Activated naive CD8-positive, alpha-beta T cell treated with anti-CD3 and anti-CD28 coated beads for 36 hours (primary cell): ENCODE data around the gene SPTBN5. TPM values are rescaled to one million over a fixed set of nuclear protein-coding genes. Genes with fewer than 3 reads are reported as not detected.
A peak's percentile ranks its signal among the peaks of the same experiment; 100 is the strongest.
"Not testable (repeated sequence)": the region's sequence is repeated elsewhere in the genome, so short reads cannot be mapped to it uniquely, and the experiment has no call there.

Source experiments
- DNase-seq: peaks from one replicate; pipeline ENCODE4 v3.0.0; 2021
- H3K27ac Mint-ChIP-seq: one replicate; pipeline ENCODE4 v1.8.0; 2022; ENCODE audit warnings: mild to moderate bottlenecking, moderate library complexity, mixed read lengths
- H3K27me3 Mint-ChIP-seq: one replicate; pipeline ENCODE4 v1.8.0; 2022; ENCODE audit warnings: mild to moderate bottlenecking, mixed read lengths
- H3K36me3 Mint-ChIP-seq: one replicate; pipeline ENCODE4 v1.8.0; 2021; ENCODE audit warnings: mild to moderate bottlenecking, mixed read lengths
- H3K4me1 Mint-ChIP-seq: one replicate; pipeline ENCODE4 v1.8.0; 2021; ENCODE audit warnings: mixed read lengths
- H3K4me3 Mint-ChIP-seq: one replicate; pipeline ENCODE4 v1.8.0; 2022; ENCODE audit warnings: mild to moderate bottlenecking, moderate library complexity, mixed read lengths
- H3K9me3 Mint-ChIP-seq: one replicate; pipeline ENCODE4 v1.8.0; 2022; ENCODE audit warnings: mixed read lengths
- total RNA-seq, 2 experiments: library from RNA; stranded (reverse); gene quantifications; one replicate each; pipeline ENCODE4 v1.2.3, GENCODE V29; 2021

Gene SPTBN5
- total RNA-seq, 2 experiments from 2014 or later = 0.19 to 0.30 TPM

GRCh38 chr15:41848631-41849030 is 45.2 kb downstream of the SPTBN5 start:
- H3K36me3 Mint-ChIP-seq = no peaks in the 10 kb centered on the region
- no peaks in the 10 kb centered on the region for H3K4me1 Mint-ChIP-seq
- DNase-seq = peak; percentile 39
- H3K9me3 Mint-ChIP-seq = no peaks in the 10 kb centered on the region
- H3K27ac Mint-ChIP-seq = no peak overlapping the region
- no peak overlapping the region for H3K4me3 Mint-ChIP-seq
- H3K27me3 Mint-ChIP-seq = no peaks in the 10 kb centered on the region

- H3K9me3 Mint-ChIP-seq = no peaks in the 10 kb centered on the region
- no peaks in the 10 kb centered on the region for H3K36me3 Mint-ChIP-seq
- DNase-seq = no peak
- no peak overlapping the region for H3K4me3 Mint-ChIP-seq
- H3K27me3 Mint-ChIP-seq = no peaks in the 10 kb centered on the region
- peak overlapping the region; percentile 26 for H3K27ac Mint-ChIP-seq
- no peaks in the 10 kb centered on the region for H3K4me1 Mint-ChIP-seq
Observed at GRCh38 chr15:41847981-41848380, 45.9 kb downstream of the SPTBN5 start.

DNA sequence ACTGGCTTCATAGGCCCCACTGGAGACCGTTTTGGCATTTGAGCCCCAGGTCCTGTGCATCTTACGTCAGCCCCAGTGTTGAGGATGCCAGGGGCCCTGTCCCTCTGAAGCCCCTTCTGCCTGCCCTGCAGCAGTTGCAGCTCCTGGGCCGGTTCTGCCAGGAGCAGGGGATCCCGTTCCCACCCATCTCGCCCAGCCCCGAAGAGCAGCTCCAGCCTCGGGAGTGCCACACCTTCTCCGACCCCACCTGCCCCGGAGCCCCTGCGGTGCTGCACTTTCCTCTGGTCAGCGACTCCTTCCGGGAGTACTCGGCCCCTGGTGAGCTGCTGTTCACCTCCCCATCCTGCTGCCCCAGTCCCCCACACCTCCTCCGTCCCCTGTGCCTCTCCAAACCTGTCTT is 46.6 kb downstream of the SPTBN5 start:
- Mint-ChIP-seq H3K27ac (no peak overlapping the region), H3K4me1 (no peaks in the 10 kb centered on the region), H3K4me3 (no peak overlapping the region), H3K27me3 (no peaks in the 10 kb centered on the region), H3K36me3 (no peaks in the 10 kb centered on the region), H3K9me3 (no peaks in the 10 kb centered on the region)
- DNase-seq = no peak

DNA sequence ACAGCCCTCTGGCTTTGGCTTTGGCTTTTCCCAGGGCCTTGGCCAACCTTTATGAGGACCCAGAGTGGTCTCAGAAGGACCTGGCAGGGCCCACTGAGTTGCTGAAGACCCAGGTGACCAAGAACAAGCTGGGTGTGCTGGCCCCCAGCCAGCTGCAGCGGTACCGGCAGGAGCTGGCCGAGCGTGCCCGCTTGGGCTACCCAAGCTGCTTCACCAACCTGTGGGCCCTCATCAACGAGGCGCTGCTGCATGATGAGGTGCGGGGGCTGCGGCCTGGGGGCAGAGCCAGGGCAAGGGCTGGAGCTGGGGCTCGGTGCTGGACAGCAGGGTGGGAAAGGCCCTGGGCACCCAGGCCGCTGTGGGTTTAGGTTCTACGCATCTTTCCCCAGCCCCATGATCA is 49.0 kb downstream of the SPTBN5 start:
- Mint-ChIP-seq H3K27me3 (no peaks in the 10 kb centered on the region), H3K9me3 (no peaks in the 10 kb centered on the region), H3K4me1 (no peaks in the 10 kb centered on the region), H3K27ac (no peak overlapping the region), H3K36me3 (no peaks in the 10 kb centered on the region), H3K4me3 (no peak overlapping the region)
- no peak for DNase-seq

- Mint-ChIP-seq H3K27me3 (no peaks in the 10 kb centered on the region), H3K4me1 (no peaks in the 10 kb centered on the region), H3K4me3 (no peak overlapping the region), H3K27ac (no peak overlapping the region), H3K36me3 (no peaks in the 10 kb centered on the region), H3K9me3 (no peaks in the 10 kb centered on the region)
- DNase-seq = no peak
Observed at GRCh38 chr15:41843571-41843970, 50.3 kb downstream of the SPTBN5 start.

DNA sequence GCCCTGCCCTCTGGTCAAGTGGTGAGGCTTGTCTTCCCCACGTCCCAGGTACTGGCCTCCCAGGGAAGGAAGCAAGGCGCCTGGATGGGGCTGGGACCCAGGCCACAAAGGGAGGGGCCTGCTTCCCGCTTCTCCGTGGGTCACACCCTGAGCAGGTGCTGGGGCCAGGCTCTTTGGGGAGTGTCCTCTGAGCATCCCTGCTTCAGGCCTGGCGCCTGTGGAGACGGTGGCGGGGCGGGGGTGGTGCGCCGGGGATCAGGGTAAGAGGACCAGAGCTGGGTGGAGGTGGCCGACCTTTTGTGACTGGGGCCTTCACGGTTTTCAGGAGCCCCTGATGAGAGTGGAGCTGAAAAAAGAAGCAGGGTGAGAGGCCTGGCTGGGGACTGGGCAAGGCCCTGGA is 51.6 kb downstream of the SPTBN5 start:
- Mint-ChIP-seq H3K9me3 (no peaks in the 10 kb centered on the region), H3K36me3 (no peaks in the 10 kb centered on the region), H3K27me3 (no peaks in the 10 kb centered on the region), H3K4me3 (no peak overlapping the region), H3K27ac (no peak overlapping the region), H3K4me1 (no peaks in the 10 kb centered on the region)
- no peak for DNase-seq

DNA sequence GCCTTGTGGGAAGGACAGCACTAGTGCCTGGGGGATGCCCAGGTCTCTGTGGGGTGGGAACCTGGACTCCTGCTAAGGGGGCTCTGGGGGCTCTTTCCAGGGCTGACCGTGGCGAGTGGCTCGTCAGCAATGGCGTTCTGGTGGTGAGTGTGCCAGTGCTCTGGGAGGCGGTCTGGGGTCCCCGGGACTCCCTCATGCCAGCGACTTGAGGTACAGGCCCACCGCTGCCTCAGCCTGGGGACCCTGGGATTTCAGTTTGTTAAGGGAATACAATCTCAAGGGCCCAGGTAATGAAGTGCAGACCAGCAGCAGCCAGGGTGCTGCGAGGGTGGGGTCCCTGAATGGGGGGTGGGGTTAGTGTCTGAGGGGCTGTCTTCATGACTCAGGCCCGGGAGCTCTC is 52.7 kb downstream of the SPTBN5 start:
- H3K4me1 Mint-ChIP-seq = no peaks in the 10 kb centered on the region
- no peak overlapping the region for H3K4me3 Mint-ChIP-seq
- DNase-seq = no peak
- H3K27me3 Mint-ChIP-seq = no peaks in the 10 kb centered on the region
- H3K27ac Mint-ChIP-seq = no peak overlapping the region
- H3K9me3 Mint-ChIP-seq = no peaks in the 10 kb centered on the region
- no peaks in the 10 kb centered on the region for H3K36me3 Mint-ChIP-seq

DNA sequence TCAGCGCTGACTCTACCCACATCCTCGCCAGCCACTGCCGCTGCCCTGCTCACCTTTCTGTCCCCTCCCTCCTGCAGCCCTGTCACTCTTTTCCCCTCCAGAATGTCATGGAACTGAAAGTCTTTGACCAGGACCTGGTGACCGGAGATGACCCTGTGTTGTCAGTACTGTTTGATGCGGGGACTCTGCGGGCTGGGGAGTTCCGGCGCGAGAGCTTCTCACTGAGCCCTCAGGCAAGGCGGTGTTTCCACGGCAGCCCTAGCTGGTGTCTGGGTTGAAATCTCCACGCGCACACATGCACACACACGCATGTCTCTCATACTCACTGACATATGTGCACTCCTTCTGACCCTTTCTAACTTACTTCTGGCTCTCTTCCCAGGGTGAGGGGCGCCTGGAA is 53.2 kb downstream of the SPTBN5 start:
- DNase-seq = no peak
- no peaks in the 10 kb centered on the region for H3K36me3 Mint-ChIP-seq
- no peaks in the 10 kb centered on the region for H3K9me3 Mint-ChIP-seq
- H3K4me1 Mint-ChIP-seq = no peaks in the 10 kb centered on the region
- H3K27me3 Mint-ChIP-seq = no peaks in the 10 kb centered on the region
- no peak overlapping the region for H3K4me3 Mint-ChIP-seq
- no peak overlapping the region for H3K27ac Mint-ChIP-seq

DNA sequence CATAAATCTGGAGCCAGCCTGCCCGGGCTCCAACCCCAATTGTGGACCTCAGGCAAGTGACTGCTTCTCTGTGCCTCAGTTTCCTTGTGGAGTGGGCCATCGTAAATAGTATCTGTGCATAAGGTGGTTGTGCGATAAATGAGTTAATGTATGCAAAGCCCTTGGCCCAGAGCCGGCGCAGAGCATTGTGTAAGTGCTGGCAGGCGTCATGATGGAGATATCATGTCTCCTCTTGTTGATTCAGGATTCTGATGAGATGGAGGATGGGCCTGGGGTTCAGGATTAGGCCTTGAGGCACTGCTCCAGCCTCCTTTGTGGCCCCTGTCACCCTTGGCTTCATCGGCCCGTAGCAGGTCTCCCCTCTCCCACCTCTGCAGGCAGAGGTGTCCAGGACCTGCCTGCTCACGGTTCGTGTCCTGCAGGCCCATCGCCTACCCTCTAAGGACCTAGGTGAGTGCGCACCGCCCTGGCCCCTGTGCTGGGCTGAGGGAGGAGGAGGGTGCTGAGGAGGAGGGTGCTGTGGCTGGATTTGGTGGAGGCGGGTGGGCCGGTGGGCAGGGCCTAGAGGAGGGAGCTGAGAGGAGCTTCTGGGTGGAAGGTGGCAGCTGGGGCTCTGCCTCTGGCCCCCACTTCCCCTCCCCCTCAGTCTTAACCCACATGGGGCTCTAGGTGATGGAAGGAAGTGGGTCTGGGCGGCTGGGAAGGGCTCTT is 53.9 kb downstream of the SPTBN5 start:
- H3K4me3 Mint-ChIP-seq = no peak overlapping the region
- no peak overlapping the region for H3K27ac Mint-ChIP-seq
- peaks cover 2% of the 10 kb centered on the region for H3K36me3 Mint-ChIP-seq
- H3K4me1 Mint-ChIP-seq = no peaks in the 10 kb centered on the region
- no peaks in the 10 kb centered on the region for H3K9me3 Mint-ChIP-seq
- DNase-seq = no peak
- no peaks in the 10 kb centered on the region for H3K27me3 Mint-ChIP-seq

DNA sequence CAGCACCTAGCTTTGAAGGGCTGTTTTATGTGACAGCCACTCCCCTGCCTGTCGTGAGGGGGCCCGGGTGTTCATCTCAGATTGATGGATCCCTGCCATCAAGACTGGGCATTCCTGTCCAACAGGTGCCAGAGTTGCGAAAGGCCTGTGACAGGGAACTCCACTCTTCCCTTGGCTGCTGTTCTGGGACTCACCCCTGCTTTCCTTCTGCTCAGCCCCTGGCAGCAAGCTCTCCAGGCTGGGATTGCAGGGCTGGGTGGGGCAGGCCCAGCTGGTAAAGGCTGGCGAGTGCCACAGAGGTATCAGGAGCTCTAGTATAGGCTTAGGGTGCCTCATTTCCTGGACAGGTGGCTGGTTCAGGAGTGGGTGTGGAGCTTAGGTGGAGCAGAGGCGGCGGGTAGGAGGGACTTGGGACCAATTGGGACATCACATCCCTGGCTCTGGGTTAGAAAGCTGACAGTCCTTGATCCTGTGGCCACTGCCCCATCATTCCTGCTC is 55.4 kb downstream of the SPTBN5 start, which contains the start of gene PLA2G4B:
PLA2G4B (plus strand) TSS at position 448 of the 498 bp plus-strand sequence. CDS start 67 bp downstream, outside the sequence.
- Mint-ChIP-seq H3K27ac (no peak within 1 kb of the TSS), H3K4me3 (no peak within 1 kb of the TSS), H3K36me3 (peaks cover 2% of the 10 kb centered on the region), H3K9me3 (no peaks in the 10 kb centered on the region), H3K4me1 (peaks cover 8% of the 10 kb centered on the region), H3K27me3 (no peaks in the 10 kb centered on the region)
- no peak for DNase-seq

- H3K36me3 Mint-ChIP-seq = peaks cover 2% of the 10 kb centered on the region
- no peaks in the 10 kb centered on the region for H3K9me3 Mint-ChIP-seq
- no peak overlapping the region for H3K27ac Mint-ChIP-seq
- H3K4me3 Mint-ChIP-seq = no peak overlapping the region
- no peak for DNase-seq
- H3K27me3 Mint-ChIP-seq = no peaks in the 10 kb centered on the region
- H3K4me1 Mint-ChIP-seq = peaks cover 21% of the 10 kb centered on the region
Observed at GRCh38 chr15:41836713-41837454, 57.0 kb downstream of the SPTBN5 start.

GRCh38 chr15:41836073-41836472 is 57.8 kb downstream of the SPTBN5 start:
- Mint-ChIP-seq H3K4me1 (peaks cover 29% of the 10 kb centered on the region), H3K27me3 (no peaks in the 10 kb centered on the region), H3K27ac (no peak overlapping the region), H3K36me3 (peaks cover 2% of the 10 kb centered on the region), H3K4me3 (no peak overlapping the region), H3K9me3 (no peaks in the 10 kb centered on the region)
- no peak for DNase-seq

DNA sequence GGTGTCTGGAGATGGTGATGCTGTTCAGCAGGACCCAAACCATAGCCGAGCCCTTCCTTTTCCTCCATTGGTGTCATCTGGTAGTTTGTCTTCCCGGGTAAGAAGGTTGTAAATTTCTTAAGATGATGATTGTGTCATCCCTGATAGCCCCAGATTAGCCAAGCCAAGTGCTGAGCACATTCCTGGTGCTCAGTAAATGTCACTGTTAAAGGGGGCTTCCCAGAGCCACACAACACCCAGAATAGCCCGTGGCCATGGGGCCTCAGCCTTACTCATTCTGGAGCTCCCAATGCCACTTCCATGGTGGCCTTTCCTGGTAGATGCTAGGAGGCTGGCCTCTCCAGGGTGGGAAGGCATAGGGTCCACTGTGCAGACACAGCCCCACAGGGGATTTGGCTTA is 59.8 kb downstream of the SPTBN5 start:
- Mint-ChIP-seq H3K4me3 (no peak overlapping the region), H3K9me3 (no peaks in the 10 kb centered on the region), H3K27ac (no peak overlapping the region), H3K36me3 (peaks cover 2% of the 10 kb centered on the region), H3K4me1 (peaks cover 34% of the 10 kb centered on the region), H3K27me3 (no peaks in the 10 kb centered on the region)
- no peak for DNase-seq

GRCh38 chr15:41832875-41833274 is 61.0 kb downstream of the SPTBN5 start:
- Mint-ChIP-seq H3K4me3 (peak overlapping the region; percentile 16), H3K27ac (peak overlapping the region; percentile 26), H3K4me1 (peaks cover 41% of the 10 kb centered on the region), H3K36me3 (peaks cover 2% of the 10 kb centered on the region), H3K9me3 (no peaks in the 10 kb centered on the region), H3K27me3 (no peaks in the 10 kb centered on the region)
- DNase-seq = peak; percentile 18

- peaks cover 2% of the 10 kb centered on the region for H3K36me3 Mint-ChIP-seq
- H3K27me3 Mint-ChIP-seq = no peaks in the 10 kb centered on the region
- no peak overlapping the region for H3K4me3 Mint-ChIP-seq
- peaks cover 43% of the 10 kb centered on the region for H3K4me1 Mint-ChIP-seq
- no peaks in the 10 kb centered on the region for H3K9me3 Mint-ChIP-seq
- no peak for DNase-seq
- no peak overlapping the region for H3K27ac Mint-ChIP-seq
Observed at GRCh38 chr15:41832208-41832607, 61.6 kb downstream of the SPTBN5 start.

DNA sequence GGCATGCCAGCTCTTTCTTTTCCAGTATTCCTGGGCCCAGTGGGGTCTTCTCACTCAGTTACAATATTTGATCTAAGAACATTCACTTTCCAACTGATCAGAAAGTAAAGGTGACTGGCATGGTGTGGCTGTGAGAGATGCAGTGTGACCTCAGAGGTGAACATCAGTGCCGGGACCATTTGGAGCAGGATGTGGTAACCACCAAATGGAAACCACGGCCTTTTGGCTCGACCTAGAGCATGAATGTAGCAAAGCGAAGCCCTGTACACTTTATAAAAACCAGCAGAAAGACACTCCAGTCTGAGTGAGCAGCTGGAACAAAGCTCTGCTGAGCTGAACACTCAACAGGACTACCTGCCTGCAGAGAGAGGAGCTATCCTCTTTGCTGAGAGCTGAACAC is 62.6 kb downstream of the SPTBN5 start:
- Mint-ChIP-seq H3K4me1 (peaks cover 43% of the 10 kb centered on the region), H3K27ac (peak overlapping the region; percentile 66)
- DNase-seq = peak; percentile 64
- H3K4me3 Mint-ChIP-seq, H3K27me3 Mint-ChIP-seq, H3K9me3 Mint-ChIP-seq, H3K36me3 Mint-ChIP-seq: not testable (repeated sequence)
